Measurements from ENCODE around the gene NMUR1.
A peak's percentile ranks its signal among the peaks of the same experiment; 100 is the strongest.
"Not testable (repeated sequence)": the region's sequence is repeated elsewhere in the genome, so short reads cannot be mapped to it uniquely, and the experiment has no call there.

The NMUR1 gene

GRCh38 chr2:231563378-231563961 lies 33.2 kb upstream of the NMUR1 start:
- Histone ChIP-seq H3K79me2 (ENCODE audit: insufficient read depth, low read length) (no peaks in the 10 kb centered on the region), H3K4me2 (ENCODE audit: low read depth, low read length, poor library complexity, severe bottlenecking) (no peak overlapping the region), H3K9me2 (replicated peaks; ENCODE audit: insufficient read depth, low read length) (no peaks in the 10 kb centered on the region), H3K9ac (ENCODE audit: low read length) (no peak overlapping the region), H4K20me1 (ENCODE audit: low read depth, low read length) (no peaks in the 10 kb centered on the region), H3K27me3 (ENCODE audit: low read length) (no peaks in the 10 kb centered on the region), H3K4me3 (ENCODE audit: insufficient read depth, low read length, poor library complexity, severe bottlenecking) (no peak overlapping the region), H2AFZ (ENCODE audit: low read depth, low read length, severe bottlenecking) (no peak overlapping the region), H3K36me3 (ENCODE audit: low read length) (no peaks in the 10 kb centered on the region), H3K27ac (ENCODE audit: low read depth, low read length) (no peak overlapping the region), H3F3A (ENCODE audit: insufficient read depth) (no peaks in the 10 kb centered on the region), H3K9me3 (ENCODE audit: insufficient read depth, low read length) (no peaks in the 10 kb centered on the region)
- TF ChIP-seq, protein P1, sequence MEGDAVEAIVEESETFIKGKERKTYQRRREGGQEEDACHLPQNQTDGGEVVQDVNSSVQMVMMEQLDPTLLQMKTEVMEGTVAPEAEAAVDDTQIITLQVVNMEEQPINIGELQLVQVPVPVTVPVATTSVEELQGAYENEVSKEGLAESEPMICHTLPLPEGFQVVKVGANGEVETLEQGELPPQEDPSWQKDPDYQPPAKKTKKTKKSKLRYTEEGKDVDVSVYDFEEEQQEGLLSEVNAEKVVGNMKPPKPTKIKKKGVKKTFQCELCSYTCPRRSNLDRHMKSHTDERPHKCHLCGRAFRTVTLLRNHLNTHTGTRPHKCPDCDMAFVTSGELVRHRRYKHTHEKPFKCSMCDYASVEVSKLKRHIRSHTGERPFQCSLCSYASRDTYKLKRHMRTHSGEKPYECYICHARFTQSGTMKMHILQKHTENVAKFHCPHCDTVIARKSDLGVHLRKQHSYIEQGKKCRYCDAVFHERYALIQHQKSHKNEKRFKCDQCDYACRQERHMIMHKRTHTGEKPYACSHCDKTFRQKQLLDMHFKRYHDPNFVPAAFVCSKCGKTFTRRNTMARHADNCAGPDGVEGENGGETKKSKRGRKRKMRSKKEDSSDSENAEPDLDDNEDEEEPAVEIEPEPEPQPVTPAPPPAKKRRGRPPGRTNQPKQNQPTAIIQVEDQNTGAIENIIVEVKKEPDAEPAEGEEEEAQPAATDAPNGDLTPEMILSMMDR (IDR thresholded peaks at IDR 0.05; ENCODE audit: insufficient read depth, low read length, poor library complexity, severe bottlenecking): peak; percentile 18
- TF ChIP-seq EZH2phosphoT487 (conservative IDR thresholded peaks at IDR 0.05; ENCODE audit: low read length): no peak

- Histone ChIP-seq H3K27me3 (ENCODE audit: low read length) (no peaks in the 10 kb centered on the region), H3K27ac (ENCODE audit: low read depth, low read length) (no peak overlapping the region), H3K9ac (ENCODE audit: low read length) (no peak overlapping the region), H2AFZ (ENCODE audit: low read depth, low read length, severe bottlenecking) (no peak overlapping the region), H3K4me3 (ENCODE audit: insufficient read depth, low read length, poor library complexity, severe bottlenecking) (no peak overlapping the region), H3K36me3 (ENCODE audit: low read length) (peaks cover 4% of the 10 kb centered on the region; the same call in 1 of the 2 replicates), H3F3A (ENCODE audit: insufficient read depth) (no peaks in the 10 kb centered on the region), H3K9me2 (replicated peaks; ENCODE audit: insufficient read depth, low read length) (no peaks in the 10 kb centered on the region), H4K20me1 (ENCODE audit: low read depth, low read length) (no peaks in the 10 kb centered on the region), H3K9me3 (ENCODE audit: insufficient read depth, low read length) (peaks cover 6% of the 10 kb centered on the region; the same call in 1 of the 2 replicates), H3K79me2 (ENCODE audit: insufficient read depth, low read length) (no peaks in the 10 kb centered on the region), H3K4me2 (ENCODE audit: low read depth, low read length, poor library complexity, severe bottlenecking) (no peak overlapping the region)
- TF ChIP-seq, protein P1 (IDR thresholded peaks at IDR 0.05; ENCODE audit: insufficient read depth, low read length, poor library complexity, severe bottlenecking): peak; percentile 34
- no peak for TF ChIP-seq EZH2phosphoT487 (conservative IDR thresholded peaks at IDR 0.05; ENCODE audit: low read length)
These were observed 27.4 kb upstream of the NMUR1 start for GRCh38 chr2:231557571-231558217.

GRCh38 chr2:231556981-231557380 lies 26.7 kb upstream of the NMUR1 start:
- Histone ChIP-seq H3K9me2 (replicated peaks; ENCODE audit: insufficient read depth, low read length) (no peaks in the 10 kb centered on the region), H2AFZ (ENCODE audit: low read depth, low read length, severe bottlenecking) (no peak overlapping the region), H3K27ac (ENCODE audit: low read depth, low read length) (no peak overlapping the region), H3F3A (ENCODE audit: insufficient read depth) (no peaks in the 10 kb centered on the region), H3K4me3 (ENCODE audit: insufficient read depth, low read length, poor library complexity, severe bottlenecking) (no peak overlapping the region), H3K9me3 (ENCODE audit: insufficient read depth, low read length) (peaks cover 9% of the 10 kb centered on the region; the same call in 1 of the 2 replicates), H3K9ac (ENCODE audit: low read length) (no peak overlapping the region), H3K27me3 (ENCODE audit: low read length) (no peaks in the 10 kb centered on the region), H4K20me1 (ENCODE audit: low read depth, low read length) (no peaks in the 10 kb centered on the region), H3K4me2 (ENCODE audit: low read depth, low read length, poor library complexity, severe bottlenecking) (no peak overlapping the region), H3K36me3 (ENCODE audit: low read length) (peaks cover 4% of the 10 kb centered on the region; the same call in 1 of the 2 replicates), H3K79me2 (ENCODE audit: insufficient read depth, low read length) (no peaks in the 10 kb centered on the region)
- TF ChIP-seq, protein P1 (IDR thresholded peaks at IDR 0.05; ENCODE audit: insufficient read depth, low read length, poor library complexity, severe bottlenecking): no peak
- no peak for TF ChIP-seq EZH2phosphoT487 (conservative IDR thresholded peaks at IDR 0.05; ENCODE audit: low read length)

GRCh38 chr2:231556496-231556895 lies 26.3 kb upstream of the NMUR1 start:
- not testable (repeated sequence) for H2AFZ ChIP-seq (ENCODE audit: low read depth, low read length, severe bottlenecking); H3K79me2 ChIP-seq (ENCODE audit: insufficient read depth, low read length); H3K4me2 ChIP-seq (ENCODE audit: low read depth, low read length, poor library complexity, severe bottlenecking); H3K36me3 ChIP-seq (ENCODE audit: low read length); H3F3A ChIP-seq (ENCODE audit: insufficient read depth); H3K9me3 ChIP-seq (ENCODE audit: insufficient read depth, low read length); H3K27me3 ChIP-seq (ENCODE audit: low read length); H3K9me2 ChIP-seq (replicated peaks; ENCODE audit: insufficient read depth, low read length); H3K4me3 ChIP-seq (ENCODE audit: insufficient read depth, low read length, poor library complexity, severe bottlenecking); H4K20me1 ChIP-seq (ENCODE audit: low read depth, low read length); H3K9ac ChIP-seq (ENCODE audit: low read length); H3K27ac ChIP-seq (ENCODE audit: low read depth, low read length)

Measured in SU-DHL-6 (cell line).